ENCODE measurements around the gene SLC25A29.
"Not testable (repeated sequence)": the region's sequence is repeated elsewhere in the genome, so short reads cannot be mapped to it uniquely, and the experiment has no call there.

SLC25A29 gene, protein sequence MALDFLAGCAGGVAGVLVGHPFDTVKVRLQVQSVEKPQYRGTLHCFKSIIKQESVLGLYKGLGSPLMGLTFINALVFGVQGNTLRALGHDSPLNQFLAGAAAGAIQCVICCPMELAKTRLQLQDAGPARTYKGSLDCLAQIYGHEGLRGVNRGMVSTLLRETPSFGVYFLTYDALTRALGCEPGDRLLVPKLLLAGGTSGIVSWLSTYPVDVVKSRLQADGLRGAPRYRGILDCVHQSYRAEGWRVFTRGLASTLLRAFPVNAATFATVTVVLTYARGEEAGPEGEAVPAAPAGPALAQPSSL

DNA sequence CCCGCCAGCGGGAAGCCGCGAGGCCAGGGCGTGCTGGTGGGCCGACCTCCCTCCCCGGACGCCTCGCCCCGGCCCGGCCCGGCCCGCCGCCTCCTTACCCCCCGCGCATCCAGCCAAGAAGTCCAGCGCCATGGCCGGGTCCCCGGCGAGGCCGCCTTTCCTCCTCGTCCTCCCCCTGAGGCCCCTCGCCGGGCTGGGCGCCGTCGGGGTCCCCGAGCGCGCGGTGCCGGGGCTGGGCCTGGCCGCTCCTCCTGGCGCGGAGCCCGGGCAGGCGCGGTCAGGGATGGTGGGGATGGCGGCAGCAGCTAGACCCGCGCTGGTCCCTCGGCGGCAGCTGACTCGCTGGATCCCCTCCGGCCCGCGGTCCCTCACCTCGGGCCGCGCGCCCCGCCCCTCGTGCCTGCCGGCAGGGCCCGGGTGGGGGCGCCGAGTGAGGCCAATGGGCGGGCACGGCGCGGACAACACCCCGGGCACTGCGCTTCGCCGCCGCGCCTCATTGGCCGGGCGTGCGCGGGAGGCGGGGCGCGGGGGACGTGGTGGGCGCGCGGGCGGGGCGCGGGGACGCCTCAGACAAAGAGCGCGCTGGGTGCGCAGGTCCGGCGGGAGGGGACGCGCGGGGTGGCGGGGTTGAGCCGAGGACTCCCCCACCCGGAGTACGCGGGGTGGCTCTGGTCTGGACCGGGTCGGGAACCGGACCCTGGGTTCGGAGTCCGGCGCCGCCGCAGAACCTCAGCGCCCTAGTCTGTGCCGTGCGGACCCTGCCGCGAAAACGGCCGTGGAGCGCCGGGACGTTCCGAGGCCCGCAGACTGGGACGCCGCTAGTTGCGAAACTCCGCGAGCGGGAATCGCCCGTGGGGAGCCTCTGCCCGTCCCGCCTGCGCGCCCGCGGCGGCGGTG is at the start of gene SLC25A29:
Gene SLC25A29 (minus strand): TSS at position 344 of the 897 bp plus-strand sequence. CDS start 212 bp downstream, at position 132.
- peak; percentile 68 for DNase-seq

DNA sequence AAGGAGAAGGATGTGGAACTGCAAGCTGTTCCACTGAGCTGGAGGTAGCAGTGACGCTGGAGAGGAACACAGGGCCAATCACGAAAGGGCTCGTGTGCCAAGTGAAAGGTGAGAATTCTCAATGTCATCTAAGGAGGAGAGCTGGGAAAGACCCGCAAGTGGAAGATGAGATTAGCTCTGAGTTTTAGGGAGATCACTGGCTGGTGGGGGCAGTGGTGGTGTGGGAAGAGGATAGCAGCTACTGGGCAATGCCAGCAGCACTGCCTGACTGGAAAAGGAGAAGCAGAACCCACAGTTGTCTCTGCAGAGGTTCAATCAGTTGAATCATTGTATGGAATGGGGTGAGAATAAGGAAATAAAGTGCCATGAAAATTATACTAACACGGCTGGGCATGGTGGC is 44.7 kb upstream of the SLC25A29 start:
- DNase-seq = no peak

DNA sequence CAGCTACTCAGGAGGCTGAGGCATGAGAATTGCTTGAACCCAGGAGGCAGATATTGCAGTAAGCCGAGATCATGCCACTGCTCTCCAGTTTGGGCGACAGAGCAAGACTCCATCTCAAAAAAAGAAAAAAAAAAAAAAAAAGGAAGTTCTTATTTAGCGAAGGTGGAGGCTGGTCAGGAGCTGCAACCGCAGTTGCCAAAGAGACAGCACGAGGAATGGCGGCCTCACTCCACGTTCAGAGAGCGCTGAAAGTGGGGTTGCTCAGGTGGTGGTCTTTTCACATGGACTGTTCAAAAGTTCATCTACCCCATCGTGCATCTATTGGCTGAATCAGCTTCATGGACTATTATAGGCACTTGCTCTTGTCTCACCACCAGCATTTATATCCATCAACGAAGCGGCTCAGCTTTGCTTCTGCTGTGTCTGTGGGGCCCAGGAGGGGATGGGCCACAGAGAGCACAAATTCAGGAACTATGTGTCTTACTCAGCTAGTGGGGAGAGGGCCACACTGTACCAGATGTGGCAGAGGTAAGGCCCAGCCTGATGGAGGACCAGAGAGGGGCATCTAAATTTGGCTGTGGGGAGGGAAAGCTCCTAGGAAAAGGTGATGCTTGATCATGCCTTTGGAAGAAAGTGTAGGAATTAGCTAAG is 44.2 kb upstream of the SLC25A29 start:
- no peak for DNase-seq

DNA sequence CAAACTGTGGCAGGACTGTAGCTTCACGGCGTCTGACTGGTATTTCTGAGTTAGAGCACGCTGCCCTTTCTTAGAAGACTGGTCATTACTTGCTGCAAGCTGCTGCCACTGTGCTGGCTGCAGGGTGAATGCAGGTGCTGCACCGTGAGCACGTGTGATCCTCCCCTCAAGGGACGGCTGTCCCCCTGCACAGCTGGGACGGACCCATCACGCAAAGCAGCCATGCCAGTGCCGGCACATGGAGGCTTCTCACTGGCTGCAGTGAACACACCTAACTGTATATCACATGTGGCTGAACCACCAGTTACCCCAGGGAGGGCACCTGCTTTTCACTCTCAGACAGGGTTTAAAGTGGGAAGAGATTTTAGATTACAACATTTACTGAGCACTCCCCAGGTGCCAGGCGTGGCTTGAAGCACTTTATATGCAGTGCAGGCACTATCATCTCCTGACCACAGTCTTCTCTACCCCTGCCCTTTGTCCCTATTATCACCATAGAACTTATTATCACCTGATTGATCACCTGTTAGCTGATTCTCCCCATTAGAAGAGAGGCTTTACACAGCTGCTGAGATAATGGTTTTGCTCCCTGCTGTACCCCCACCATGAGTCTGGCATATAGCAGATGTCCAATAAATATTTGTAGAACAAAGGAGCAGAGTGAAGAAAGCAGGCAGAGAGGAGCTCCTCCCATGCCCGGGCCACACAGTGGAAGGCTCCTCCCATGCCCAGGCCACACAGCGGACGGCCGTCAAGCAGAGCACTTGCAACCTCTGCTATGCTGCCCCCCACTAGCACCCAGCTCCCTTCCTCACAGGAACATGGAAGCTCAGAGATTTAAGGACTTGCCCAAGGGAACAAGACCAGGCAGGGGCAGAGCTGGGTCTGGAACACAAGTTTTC is 42.8 kb upstream of the SLC25A29 start:
- no peak for DNase-seq

DNA sequence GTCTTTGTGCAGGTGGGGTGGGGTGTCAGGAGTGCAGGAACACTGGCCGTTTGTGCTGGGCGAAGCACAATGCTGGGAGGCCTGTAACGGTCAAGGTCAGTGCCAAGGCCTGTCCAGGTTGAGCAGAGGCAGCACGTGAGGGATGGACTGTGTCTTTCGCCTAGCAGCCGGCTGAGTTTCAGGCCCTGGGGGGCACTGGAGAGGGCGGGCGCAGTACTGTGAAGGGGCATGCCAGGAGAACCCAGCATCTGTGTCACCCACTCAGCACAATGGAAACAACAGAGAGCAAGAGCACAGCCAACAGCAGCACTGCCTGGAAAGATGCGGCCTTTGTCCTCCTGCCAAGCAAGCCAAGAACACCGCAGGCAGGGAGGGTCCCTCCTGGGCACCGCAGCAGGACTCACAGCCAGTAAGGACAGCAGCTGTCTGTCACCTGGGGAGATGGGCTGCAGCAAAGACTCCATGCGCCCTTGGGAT is 42.0 kb upstream of the SLC25A29 start:
- no peak for DNase-seq

DNA sequence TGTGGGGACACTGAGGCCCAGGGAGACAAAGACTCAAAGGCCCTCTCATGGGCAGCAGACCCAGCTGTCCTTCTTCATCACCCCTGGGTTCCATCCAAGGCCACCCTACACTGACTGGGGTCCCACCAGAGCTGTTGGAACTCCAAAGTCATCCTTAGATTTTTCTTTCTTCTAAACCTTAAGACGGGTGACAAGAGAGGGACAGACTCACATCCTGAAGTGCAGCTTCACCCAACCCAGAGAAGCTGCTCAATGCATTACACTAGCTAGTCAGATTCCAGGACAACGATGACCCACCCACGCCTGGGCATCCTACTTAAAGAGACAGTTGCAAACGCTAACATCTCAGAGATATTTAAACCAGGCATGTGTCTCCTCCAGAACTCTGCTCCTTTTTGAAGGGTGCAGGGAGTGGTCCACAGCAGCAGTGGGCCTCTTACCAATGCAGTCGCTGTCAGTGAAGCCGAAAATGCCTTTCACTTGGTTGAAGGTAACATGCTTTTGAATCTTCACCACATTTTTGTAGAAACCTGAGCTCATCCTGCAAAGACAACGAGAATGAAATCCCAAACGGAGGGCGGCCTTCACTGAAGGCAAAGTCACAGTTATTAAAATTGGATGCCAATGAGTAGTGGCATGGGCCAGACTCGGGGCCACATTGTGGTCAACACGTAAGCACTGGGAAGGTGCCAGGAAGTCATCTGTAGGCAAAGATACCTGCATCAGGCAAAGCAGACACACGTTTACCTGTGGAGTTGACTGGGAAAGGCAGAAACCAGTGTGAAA is 40.3 kb upstream of the SLC25A29 start:
- DNase-seq = no peak

DNA sequence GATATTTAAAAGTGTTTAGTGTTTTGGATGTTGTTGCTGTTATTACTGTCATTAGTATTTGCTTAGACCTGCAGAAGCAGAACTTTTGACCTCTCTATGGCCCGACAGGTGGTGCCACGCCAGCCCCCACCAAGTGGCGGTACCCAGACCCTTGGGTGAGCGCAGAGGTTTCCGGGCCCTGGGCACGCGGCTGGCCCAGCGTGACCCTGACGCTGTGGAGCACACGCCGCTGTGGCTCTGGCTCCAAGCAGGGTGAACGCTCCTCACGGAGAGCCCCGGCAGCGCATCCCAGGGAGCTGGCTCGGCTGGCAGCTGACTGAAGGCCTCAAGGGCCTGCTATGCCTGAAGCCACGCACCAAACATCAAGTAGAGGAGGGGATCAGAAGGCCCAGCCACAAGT is 39.5 kb upstream of the SLC25A29 start:
- no peak for DNase-seq

DNA sequence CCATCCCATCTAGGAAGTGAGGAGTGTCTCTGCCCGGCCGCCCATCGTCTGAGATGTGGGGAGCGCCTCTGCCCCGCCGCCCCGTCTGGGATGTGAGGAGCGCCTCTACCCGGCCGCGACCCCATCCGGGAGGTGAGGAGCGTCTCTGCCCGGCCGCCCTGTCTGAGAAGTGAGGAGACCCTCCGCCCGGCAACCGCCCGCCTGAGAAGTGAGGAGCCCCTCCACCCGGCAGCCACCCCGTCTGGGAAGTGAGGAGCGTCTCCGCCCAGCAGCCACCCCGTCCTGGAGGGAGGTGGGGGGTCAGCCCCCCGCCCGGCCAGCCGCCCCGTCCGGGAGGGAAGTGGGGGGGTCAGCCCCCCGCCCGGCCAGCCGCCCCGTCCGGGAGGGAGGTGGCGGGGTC is 38.4 kb upstream of the SLC25A29 start:
- DNase-seq = not testable (repeated sequence)

DNA sequence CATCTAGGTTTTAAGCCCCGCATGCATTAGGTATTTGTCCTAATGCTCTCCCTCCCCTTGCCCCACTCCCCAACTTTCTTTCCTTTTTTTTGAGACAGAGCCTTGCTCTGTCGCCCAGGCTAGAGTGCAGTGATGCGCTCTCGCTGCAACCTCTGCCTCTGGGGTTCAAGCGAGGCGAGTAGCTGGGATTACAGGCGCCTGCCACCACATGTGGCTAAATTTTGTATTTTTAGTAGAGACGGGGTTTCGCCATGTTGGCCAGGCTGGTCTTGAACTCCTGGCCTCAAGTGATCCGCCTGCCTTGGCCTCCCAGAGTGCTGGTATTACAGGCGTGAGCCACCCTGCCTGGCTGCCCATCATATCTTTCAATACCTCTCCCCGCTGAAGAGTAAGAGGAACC is 36.6 kb upstream of the SLC25A29 start:
- not testable (repeated sequence) for DNase-seq

DNA sequence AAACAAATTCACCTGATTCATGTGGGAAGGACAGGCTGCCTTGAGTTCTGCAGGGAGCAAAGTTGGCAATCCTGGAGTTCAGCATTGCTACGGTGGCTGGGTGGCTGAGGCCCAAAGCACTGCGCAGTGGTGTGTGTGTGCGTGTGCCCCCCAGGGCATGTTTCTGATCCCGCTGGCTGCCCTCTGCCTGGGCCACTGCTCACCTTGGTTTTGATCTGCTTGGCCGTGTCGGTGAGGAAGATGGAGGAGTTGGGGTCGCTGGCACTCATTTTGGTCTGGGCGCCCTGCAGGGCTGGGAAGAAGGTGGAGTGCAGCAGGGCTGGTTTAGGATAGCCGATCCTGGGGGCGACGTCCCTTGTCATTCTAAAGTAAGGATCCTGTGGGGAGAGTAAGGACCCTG is 36.0 kb upstream of the SLC25A29 start:
- no peak for DNase-seq

DNA sequence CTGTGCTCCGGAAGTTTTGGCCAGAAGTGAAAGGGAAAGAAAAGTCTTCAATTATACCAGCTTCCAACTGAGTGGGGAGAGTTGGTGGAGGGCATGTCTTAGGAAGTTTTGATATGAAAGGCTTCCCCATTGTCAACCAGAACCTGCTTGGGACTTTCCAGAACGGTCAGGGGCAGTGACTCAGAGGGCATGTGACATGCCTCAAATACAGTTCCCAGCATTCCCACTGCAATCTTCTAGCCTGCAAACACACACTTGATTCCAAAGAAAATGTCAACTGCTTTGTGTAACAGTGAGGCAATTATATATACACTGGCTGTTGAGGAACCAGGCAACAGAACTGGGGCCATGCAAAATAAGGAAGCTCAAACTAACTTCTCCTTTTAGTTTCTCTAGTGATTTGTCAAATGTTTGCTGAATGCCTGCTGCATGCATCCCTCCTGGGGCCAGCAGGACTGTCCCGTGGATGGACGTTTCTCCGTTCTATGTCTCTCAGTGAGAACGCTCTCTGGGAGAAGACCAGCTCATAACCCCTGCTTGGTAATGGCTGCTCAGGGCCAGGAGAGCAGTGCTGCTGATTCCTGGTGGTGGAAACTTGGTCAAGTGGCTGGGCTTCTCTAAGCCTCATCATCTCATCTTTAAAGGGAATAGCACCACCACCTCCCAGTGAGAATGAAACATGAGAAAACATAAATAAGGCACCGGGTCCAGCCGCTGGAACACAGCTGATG is 35.2 kb upstream of the SLC25A29 start:
- DNase-seq = no peak

DNA sequence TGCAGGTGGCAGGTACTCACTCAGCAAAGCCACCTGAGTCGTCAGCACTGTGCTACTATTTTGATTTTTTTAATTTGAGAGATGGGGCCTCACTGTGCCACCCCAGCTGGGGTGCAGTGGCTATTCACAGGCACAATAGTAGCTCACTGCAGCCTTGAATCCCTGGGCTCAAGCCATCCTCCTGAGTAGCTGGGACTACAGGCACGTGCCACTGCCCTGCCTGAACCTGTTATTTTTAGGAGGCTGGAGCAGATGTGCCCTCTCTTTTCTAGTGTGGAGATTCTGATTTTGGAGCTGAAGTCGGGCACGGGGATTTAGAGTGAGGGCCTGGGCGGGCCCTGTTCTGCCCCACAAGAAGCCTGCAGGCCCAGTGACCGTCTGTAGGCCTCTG is 34.2 kb upstream of the SLC25A29 start:
- no peak for DNase-seq

DNA sequence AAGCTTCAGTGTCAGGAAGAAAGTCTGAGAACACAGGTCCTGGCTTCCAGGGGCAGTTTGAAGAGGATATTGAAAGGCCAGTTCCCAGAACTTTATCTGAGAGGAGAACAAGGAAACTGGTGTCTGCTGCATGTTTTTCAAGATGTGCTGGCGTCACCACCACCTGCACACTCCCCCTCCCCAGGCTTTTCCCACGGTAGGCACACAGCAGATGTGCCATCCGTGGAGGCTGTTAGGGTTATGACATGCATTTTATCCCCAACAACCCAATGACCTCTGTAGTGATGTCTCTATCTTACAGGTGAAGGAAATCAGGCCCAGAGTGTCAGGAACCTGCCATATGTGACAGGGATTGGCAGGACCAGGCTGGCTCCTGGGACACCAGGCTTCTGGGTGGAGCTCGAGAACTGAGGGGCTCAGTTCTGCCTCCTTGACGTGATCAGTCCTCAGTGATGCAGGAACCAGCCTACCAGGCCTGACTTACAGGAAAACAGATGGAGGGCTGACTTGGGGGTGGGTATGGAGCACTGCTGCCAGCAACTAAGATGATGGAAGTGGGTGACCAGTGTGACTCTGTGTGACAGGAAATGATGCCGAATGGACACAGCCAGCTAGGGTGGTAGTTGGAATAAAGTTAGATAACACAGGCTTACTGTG is 33.6 kb upstream of the SLC25A29 start:
- no peak for DNase-seq

DNA sequence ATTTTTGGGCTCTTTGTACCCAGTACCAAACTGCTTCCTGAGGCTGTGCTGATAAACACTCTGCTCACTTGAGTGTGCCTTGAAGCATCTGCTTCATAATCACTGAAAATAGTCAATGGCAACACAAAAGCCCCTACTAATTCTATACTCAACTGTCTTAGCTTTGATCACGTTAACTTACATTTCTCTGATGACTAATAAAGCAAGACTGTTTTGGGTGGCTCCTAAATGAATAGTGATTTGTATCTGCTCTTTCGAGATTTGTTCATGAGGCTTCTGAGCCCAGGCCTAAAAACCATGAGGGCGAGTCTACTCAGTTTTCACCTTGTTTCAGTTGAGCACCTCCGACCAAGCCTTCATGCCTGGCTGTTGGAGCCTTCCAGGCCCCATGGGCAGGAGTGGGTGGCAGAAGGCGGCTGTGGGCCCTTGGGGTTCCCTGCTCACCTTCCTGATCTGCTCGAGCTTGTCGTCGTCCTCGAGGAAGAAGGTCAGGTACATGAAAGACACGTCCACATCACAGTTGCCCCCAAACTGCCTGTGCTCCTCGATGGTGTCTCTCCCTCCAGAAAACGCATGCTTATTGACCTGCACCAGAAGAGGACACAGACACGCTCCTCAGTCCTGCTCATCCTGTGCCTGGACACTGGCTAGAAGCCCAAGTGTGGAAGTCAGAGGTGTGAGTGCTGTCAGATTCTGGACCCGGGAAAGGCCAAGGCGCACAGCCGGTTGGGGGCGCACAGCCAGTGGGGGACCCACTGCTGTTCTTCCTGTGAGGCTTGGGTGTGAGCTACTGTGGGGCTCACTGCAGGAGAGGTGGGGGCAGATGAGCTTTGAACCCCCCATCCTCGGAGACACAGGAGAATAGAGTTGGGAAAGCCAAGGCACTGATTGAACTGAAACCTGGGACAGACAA is 30.6 kb upstream of the SLC25A29 start:
- DNase-seq = no peak

DNA sequence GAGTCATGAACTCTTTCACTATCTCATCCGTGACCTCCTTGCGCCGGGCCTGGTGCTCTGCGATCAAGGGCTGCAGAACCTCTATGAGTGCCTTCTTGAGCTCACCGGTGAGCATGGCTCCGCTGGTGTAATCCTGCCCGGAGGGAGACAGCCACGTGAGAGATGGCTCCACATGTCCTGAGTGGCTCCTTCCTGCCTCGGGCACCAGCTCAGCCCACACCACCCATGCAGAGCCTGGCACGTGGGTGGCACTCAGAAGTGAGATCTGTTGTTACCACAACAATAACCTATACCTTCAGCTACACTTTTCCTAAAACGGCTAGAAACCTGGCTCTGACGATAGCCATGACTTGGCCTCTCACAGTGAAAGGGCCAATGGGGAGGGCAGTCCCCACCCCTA is 28.7 kb upstream of the SLC25A29 start:
- DNase-seq = no peak

DNA sequence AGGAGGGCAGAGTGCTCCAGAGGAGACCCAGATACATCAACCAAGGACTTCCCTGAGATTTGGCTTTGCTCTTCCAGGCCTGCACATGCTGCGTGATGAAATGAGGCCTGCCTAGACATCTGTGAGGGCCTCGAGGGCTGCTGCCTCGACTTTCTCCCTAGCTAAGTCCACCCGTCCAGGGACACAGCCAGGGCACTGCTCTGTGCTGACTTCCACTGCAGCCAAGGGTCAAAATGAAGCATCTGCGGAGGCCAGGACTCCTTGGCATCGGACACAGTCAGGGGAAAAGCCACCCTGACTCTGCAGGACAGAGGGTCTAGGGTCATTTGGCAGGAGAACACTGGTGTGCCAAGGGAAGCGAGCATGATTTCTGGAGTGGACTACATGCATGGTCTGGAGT is 27.6 kb upstream of the SLC25A29 start:
- no peak for DNase-seq

DNA sequence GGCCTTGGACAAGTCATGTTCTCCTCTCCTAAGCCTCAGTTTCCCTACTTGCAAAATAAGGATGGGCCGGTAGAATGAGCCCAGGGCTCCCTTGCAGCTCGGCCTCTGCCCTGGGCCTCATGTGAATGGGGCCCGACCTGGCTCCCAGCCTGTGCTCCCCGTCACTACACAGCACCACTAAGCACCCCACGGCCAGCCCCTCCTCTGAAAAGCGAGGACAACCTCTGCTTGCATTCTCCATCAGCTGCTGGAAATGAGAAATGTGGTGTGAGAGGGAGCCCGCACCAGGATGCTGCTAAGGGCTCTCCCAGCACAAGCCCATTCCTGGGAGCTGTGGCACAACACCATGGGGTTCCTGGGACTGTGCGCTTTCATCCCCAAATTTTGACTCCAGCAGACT is 27.1 kb upstream of the SLC25A29 start:
- DNase-seq = no peak

DNA sequence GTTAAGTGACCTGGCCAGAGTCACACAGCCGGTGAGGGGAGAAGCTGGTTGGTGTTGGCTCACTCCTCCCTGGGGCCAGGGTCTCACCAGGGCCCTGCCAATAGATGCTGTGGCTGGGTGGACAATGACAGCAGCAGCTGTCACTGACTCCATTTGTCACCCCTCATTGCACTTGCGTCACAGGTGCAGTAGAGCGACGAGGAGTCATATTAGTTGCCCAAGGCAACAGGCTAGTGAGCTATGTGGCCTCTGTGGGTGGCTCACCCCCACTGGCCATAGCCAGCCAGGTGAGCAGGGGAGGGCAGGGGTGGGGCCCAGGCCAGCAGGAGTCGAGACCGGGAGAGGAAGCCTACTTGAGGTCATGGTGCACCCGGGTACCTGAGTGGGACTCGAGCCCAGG is 26.6 kb upstream of the SLC25A29 start:
- DNase-seq = no peak

DNA sequence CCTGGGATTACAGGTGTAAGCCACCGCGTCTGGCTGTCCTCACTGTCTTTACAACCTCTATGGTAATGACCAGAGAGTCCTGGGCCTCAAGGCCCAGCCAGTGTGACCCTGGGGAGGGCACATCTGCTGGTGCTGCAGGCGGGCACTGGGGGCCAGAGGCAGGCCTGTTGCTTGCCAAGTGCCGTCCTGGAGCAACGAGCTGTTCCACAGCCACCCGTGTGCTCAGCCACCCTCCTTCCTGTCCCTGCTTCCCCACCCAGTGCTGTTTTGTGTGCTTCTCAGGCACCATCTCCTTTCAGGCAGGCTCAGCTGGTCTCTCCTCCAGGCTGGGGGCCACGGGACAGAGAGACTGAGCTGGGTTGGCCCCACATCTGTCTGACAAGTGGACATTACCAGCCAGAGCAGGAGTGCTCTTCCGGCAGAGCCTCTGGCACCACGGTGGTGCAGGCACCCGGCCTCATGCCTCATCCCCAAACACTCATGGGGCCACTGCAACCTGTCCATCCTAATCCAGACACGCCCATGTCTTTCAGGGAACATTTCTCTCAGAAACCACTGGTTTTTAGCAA is 25.9 kb upstream of the SLC25A29 start:
- no peak for DNase-seq
